Cardiac muscle cell (in vitro differentiated cells and primary cell): ENCODE results near the gene PTRHD1. TPM values are rescaled to one million over a fixed set of nuclear protein-coding genes. Genes with fewer than 3 reads are reported as not detected.

Experiments
- DNase-seq, 2 donors: peaks; one replicate each; pipeline versions ENCODE4 v3.0.0 to v3.0.0-alpha.2; 2010 to 2017; ENCODE audit warnings: low read depth in 1 of 2, low spot score in 1 of 2
- H3K27ac ChIP-seq: fragments of 200-600 bp; sonication (generic); 2 replicates; pipeline ENCODE4 v1.5.1; 2016
- H3K27me3 ChIP-seq: fragments of 200-600 bp; sonication (generic); 2 replicates; pipeline ENCODE4 v1.6.0; 2016; ENCODE audit warnings: control low read depth
- H3K36me3 ChIP-seq: fragments of 200-600 bp; sonication (generic); 2 replicates; pipeline ENCODE4 v1.5.1; 2016; ENCODE audit warnings: control low read depth
- H3K4me1 ChIP-seq: fragments of 200-600 bp; sonication (generic); 2 replicates; pipeline ENCODE4 v1.8.1; 2017; ENCODE audit warnings: low read depth, mild to moderate bottlenecking, mixed run types
- H3K4me3 ChIP-seq: fragments of 200-600 bp; sonication (generic); 2 replicates; pipeline ENCODE4 v1.5.1; 2016; ENCODE audit warnings: mild to moderate bottlenecking
- H3K9me3 ChIP-seq: fragments of 200-600 bp; sonication (generic); 2 replicates; pipeline ENCODE4 v1.5.1; 2017; ENCODE audit warnings: low read depth, mild to moderate bottlenecking, control low read depth
- CTCF ChIP-seq: IDR thresholded peaks from 2 replicates; pipeline ENCODE4 v1.5.1; 2012; ENCODE audit warnings: low read depth, mild to moderate bottlenecking, low read length
- polyA plus RNA-seq: library from polyadenylated mRNA; unstranded; fragments of >200 nt; fragmentation: Nextera tagmentation; extraction: Ambion mirVana; gene quantifications from 2 replicates; pipeline ENCODE4 v1.2.1, GENCODE V29; 2016
- total RNA-seq: library from RNA; depleted of rRNA; stranded (reverse); fragments of >200 nt; gene quantifications from 2 replicates; pipeline ENCODE4 v1.2.3, GENCODE V29; 2016

PTRHD1 gene
- total and polyA plus RNA-seq, 2 experiments from 2014 or later: 32.1 to 54.3 TPM

DNA sequence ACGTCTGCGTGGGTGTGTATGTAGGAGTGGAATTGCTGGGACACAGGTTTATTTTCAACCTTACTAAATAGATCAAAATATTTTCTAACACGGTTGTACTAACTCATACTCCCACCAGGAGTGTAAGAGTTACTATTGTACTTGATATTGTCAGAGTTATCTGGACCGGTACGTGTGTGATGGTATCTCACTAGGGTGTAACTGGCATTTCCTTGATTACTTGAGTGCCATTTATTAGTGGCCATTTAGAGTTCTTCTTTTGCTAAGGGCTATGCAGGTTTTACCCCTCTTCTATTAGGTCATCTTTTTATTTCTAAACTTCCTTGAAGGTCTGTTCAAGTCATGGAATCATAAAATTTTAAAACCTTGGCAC, 33.6 kb upstream of the PTRHD1 start:
- Histone ChIP-seq H3K27ac (no peak overlapping the region), H3K4me3 (no peak overlapping the region), H3K36me3 (no peaks in the 10 kb centered on the region), H3K4me1 (no peaks in the 10 kb centered on the region), H3K27me3 (no peaks in the 10 kb centered on the region), H3K9me3 (no peaks in the 10 kb centered on the region)
- no peak for DNase-seq
- no peak for TF ChIP-seq CTCF

DNA sequence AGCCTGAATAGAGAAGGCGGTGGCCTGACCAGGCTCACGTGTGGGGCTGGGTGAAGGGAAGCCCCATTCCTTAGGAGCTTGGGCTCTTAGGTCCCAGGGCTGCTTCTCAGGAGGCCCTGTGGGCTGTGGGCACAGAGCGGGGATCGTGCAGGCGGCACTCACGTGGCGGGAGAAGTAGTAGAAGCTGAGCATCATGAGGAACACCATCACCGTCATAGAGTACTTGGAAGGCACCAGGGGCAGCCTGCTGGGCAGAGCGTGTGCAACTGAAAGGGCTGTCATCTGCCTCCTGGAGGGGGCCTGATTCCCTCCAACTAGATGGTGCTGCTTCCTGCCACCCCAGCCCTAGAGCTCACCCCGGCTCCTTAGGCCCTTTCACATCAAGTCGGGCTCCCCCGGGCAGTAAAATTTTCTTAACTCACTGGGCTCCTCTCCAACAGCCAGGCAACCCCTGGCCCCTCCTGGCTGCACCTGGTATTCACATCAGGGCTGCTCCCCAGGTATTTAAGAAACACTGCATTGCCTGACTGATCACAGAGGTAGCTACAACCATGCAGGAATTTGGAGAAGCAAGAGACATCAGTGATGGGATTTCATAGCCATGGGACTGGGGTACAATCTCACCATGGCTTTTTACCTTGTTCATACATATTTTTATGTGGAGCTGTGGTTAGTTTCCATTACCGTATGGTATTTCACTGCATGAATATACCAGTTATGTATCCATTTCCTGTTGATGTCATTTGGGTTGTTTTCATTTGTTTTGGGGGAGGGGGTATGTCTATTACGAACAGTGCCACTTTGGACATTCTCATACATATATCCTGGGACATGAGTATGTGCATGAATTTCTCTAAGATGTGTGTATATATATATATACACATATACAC, 32.9 kb upstream of the PTRHD1 start:
- Histone ChIP-seq H3K4me1 (no peaks in the 10 kb centered on the region), H3K36me3 (no peaks in the 10 kb centered on the region), H3K4me3 (no peak overlapping the region), H3K27ac (no peak overlapping the region), H3K27me3 (no peaks in the 10 kb centered on the region), H3K9me3 (no peaks in the 10 kb centered on the region)
- peak in 1 of 2 donors; percentile 27 for DNase-seq
- no peak for TF ChIP-seq CTCF

- TF ChIP-seq CTCF: peak; percentile 50
- H3K27me3 ChIP-seq: no peaks in the 10 kb centered on the region
- no peaks in the 10 kb centered on the region for H3K4me1 ChIP-seq
- no peak for DNase-seq
- no peaks in the 10 kb centered on the region for H3K9me3 ChIP-seq
- H3K27ac ChIP-seq: no peak overlapping the region
- H3K36me3 ChIP-seq: no peaks in the 10 kb centered on the region
- H3K4me3 ChIP-seq: no peak overlapping the region
These were observed 32.0 kb upstream of the PTRHD1 start for GRCh38 chr2:24824966-24825882.

GRCh38 chr2:24824071-24824588, 30.9 kb upstream of the PTRHD1 start:
- no peak overlapping the region for H3K27ac ChIP-seq
- H3K4me1 ChIP-seq: no peaks in the 10 kb centered on the region
- no peak for DNase-seq
- H3K36me3 ChIP-seq: no peaks in the 10 kb centered on the region
- H3K27me3 ChIP-seq: no peaks in the 10 kb centered on the region
- H3K4me3 ChIP-seq: no peak overlapping the region
- H3K9me3 ChIP-seq: no peaks in the 10 kb centered on the region
- TF ChIP-seq CTCF: no peak

DNA sequence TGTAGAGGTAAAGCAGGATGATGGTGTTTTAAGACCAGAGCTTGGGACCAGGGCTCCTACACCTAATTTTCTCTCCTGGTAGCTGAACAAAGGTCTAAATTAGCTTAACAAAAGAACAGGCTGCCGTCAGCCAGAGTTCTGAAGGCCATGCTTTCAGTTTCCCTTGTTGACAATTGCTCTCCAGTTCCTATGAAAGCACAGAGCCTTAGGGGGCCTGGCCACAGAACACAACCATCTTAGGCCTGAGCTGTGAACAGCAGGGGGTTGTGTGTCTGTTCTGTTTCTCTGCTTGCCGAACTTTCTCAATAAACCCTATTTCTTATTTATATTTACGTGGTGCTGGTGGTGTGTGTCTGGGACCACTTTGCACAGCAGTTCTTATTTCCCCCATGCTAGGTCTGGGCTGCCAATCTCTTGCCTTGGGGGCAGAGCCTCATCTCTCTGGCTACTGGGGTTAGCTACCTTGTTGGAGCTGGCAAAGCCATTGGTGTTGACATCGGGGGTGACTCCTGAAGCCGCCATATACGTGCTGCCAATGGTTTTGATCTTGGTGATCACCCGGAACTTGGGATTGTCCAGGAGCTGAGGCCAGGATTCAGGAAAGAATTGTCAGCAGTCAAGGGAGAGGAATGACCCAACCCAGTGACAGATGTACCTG, 29.0 kb upstream of the PTRHD1 start:
- no peak overlapping the region for H3K4me3 ChIP-seq
- TF ChIP-seq CTCF: no peak
- H3K27ac ChIP-seq: no peak overlapping the region
- H3K27me3 ChIP-seq: no peaks in the 10 kb centered on the region
- DNase-seq: no peak
- no peaks in the 10 kb centered on the region for H3K36me3 ChIP-seq
- no peaks in the 10 kb centered on the region for H3K4me1 ChIP-seq
- no peaks in the 10 kb centered on the region for H3K9me3 ChIP-seq
